H54 (cell line): ENCODE data around the gene PKD2.
"Not testable (repeated sequence)": the region's sequence is repeated elsewhere in the genome, so short reads cannot be mapped to it uniquely, and the experiment has no call there.

Experiments used
- DNase-seq: peaks from one replicate; pipeline ENCODE4 v3.0.0; 2011; ENCODE audit warnings: low spot score, mixed read lengths; ENCODE audit not compliant: insufficient read length
- FAIRE-seq: peaks from 3 replicates; lab custom pipeline; 2011; peaks lifted over from hg19 to GRCh38; lab: Jason Lieb, UNC
- POLR2A ChIP-seq: IDR thresholded peaks from 2 replicates; pipeline ENCODE4 v1.6.1; 2011; ENCODE audit warnings: low read depth, mild to moderate bottlenecking, low read length

The PKD2 gene

DNA sequence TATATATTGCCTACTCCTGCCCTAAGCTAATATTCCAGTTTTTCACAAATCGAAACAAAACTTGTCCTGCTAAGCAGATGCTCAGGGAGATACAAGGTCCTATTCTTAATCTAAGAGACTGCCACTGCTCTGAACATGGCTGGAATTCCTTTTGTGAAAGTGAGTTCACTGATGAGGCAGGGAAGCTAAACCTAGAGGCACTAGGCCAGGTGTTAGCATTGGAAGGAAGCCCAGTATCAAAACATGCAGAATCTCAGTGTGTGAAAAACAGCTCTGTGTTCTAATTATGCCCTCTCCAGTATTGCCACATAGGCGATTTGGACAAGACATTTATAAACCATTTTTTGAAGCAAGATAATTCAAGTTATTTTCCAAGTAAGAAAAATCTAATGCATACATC is 103.4 kb downstream of the PKD2 start:
- FAIRE-seq (no peak), DNase-seq (no peak)
- no peak for TF ChIP-seq POLR2A

DNA sequence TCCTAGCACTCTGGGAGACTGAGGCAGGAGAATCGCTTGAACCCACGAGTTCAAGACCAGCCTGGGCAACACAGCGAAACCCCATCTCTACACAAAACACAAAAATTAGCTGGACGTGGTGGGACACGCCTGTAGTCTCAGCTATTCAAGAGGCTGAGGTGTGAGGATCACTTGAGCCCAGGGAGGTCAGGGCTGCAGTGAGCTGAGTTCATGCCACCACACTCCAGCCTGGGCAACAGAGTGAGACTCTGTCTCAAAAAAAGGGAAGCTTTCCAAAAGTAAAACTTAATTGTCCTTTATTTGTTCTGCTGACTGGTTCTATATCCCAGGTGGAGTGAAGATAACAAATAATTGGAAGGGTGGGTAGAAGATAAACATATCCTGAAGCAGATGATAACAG is 105.4 kb downstream of the PKD2 start:
- no peak for TF ChIP-seq POLR2A
- no peak for DNase-seq
- no peak for FAIRE-seq

DNA sequence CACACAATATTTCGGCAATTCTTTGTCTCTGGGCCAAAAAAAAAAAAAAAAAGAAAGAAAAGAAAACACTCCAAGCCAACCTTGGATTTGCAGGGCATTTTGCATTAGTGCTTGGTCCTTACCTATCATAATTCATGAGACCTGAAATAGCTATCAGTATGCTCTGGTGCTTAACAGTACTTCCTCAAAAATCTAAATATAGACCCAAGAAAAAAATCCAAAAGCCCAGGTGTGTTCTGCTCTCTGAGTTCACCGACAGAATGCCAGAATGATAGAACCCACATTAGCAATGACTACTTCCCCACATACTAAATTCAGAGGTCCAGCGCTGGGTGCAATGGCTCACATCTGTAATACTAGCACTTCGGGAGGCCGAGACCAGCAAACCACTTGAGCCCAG is 108.2 kb downstream of the PKD2 start:
- TF ChIP-seq POLR2A: no peak
- FAIRE-seq (no peak), DNase-seq (no peak)

DNA sequence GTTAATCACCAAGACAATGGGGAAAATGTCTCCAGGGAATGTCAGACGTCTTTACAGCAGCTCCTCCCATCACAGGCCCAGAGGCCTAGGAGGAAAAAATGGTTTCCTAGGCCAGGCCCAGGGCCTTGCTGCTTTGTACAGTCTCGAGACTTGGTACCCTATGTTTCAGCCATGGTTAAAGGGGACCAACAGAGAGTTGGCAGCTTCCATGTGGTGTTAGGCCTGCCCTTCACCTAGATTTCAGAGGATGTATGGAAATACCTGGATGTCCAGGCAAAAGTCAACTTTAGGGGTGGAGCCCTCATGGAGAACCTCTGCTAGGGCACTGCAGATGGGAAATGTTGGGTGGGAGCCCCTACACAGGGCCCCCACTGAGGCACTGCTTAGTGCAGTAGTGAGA is 112.5 kb downstream of the PKD2 start:
- FAIRE-seq (no peak), DNase-seq (no peak)
- no peak for TF ChIP-seq POLR2A

DNA sequence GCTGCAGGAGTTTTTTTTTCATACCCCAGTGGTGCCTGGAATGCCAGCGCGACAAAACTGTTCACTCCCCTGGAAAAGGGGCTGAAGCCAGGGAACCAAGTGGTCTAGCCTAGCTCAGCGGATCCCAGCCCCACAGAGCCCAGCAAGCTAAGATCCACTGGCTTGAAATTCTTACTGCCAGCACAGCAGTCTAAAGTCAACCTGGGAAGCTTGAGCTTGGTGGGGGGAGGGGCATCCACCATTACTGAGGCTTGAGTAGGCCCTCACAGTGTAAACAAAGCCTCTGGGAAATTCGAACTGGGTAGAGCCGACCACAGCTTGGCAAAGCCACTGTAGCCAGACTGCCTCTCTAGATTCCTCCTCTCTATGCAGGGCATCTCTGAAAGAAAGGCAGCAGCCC is 114.8 kb downstream of the PKD2 start:
- DNase-seq, FAIRE-seq: not testable (repeated sequence)
